Measurements from ENCODE around the gene ZNF334. TPM values are rescaled to one million over a fixed set of nuclear protein-coding genes. Genes with fewer than 3 reads are reported as not detected.
A peak's percentile ranks its signal among the peaks of the same experiment; 100 is the strongest.

ZNF334 gene
- polyA plus RNA-seq, 2 of the 4 experiments (the other 2 are of a cell fraction) = not detected

DNA sequence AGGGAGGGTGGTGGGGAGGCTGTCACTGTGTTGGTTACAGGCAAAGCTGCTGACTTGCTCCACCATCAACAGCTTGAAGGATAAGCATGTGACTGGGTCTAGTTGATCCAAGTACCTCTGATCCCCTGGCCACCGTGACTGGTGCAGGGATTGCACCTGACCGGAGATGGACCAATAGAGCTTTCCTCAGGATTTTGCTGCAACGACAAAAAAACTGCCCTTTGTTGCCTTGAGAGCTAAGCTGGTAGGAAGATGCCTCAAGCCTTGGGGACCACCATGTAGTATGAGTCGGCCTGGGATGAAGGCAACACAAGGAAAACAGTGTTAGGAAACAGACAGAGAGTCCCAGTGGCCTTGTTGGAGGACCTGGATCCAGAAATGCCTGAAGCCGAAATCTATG, 35.3 kb upstream of the ZNF334 start:
- CTCF ChIA-PET = interaction anchor here (1.1 to 5.0 kb wide), 2 partner anchors 13 to 28 kb away, joined by 3 to 21 read pairs; no protein-coding TSS in a partner anchor

DNA sequence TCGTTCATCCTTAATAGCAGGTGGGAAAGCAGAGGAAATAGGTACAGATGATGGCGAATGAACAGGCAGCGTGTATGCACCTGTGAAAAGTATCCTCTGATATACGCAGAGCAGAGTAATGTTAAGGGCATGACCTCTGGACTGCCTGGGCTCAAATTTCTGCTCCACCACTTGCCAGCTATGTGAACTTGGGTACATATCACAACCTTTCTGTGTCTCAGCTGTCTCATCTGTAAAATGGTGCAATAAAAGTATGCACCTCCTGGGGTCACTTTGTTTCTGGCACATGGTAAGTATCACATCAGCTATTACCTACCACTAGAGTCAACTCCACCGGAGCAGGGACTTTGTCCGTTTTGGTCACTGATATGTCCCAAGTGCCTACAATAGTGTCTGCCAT, 34.6 kb upstream of the ZNF334 start:
- ATAC-seq (no peak), FAIRE-seq (no peak), DNase-seq (ENCODE audit: low read depth in 1 of 2, low spot score in 1 of 2) (no peak)
- POLR2A ChIA-PET = no interaction called here
- Histone ChIP-seq H3K4me3 (no peak overlapping the region), H3K4me2 (no peak overlapping the region), H3K4me1 (no peaks in the 10 kb centered on the region), H3K27ac (no peak overlapping the region), H3K9me3 (no peaks in the 10 kb centered on the region)
- TF ChIP-seq BHLHE40 (IDR thresholded peaks at IDR 0.05; ENCODE audit: low read depth, low read length) (no peak), CHD2 (IDR thresholded peaks at IDR 0.05; ENCODE audit: low read length, partially characterized antibody) (no peak), RAD21 (conservative IDR thresholded peaks at IDR 0.05 in 1 of 2, IDR thresholded peaks at IDR 0.05 in 1 of 2) (no peak), MAFK (IDR thresholded peaks at IDR 0.05; ENCODE audit: partially characterized antibody) (no peak), EHMT2 (IDR thresholded peaks at IDR 0.05; ENCODE audit: low read depth) (no peak), CHD4 (IDR thresholded peaks at IDR 0.05; ENCODE audit: borderline replicate concordance) (no peak), HDAC2 (IDR thresholded peaks at IDR 0.05) (no peak), ESRRA (IDR thresholded peaks at IDR 0.05; ENCODE audit: borderline replicate concordance, low read length) (no peak), RFX5 (IDR thresholded peaks at IDR 0.05) (no peak), NR3C1 (IDR thresholded peaks at IDR 0.05) (no peak), HEYL (CRISPR knock-in tag; IDR thresholded peaks at IDR 0.05) (no peak)
- TF ChIP-seq, protein P1, sequence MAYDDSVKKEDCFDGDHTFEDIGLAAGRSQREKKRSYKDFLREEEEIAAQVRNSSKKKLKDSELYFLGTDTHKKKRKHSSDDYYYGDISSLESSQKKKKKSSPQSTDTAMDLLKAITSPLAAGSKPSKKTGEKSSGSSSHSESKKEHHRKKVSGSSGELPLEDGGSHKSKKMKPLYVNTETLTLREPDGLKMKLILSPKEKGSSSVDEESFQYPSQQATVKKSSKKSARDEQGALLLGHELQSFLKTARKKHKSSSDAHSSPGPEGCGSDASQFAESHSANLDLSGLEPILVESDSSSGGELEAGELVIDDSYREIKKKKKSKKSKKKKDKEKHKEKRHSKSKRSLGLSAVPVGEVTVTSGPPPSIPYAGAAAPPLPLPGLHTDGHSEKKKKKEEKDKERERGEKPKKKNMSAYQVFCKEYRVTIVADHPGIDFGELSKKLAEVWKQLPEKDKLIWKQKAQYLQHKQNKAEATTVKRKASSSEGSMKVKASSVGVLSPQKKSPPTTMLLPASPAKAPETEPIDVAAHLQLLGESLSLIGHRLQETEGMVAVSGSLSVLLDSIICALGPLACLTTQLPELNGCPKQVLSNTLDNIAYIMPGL (CRISPR knock-in tag; IDR thresholded peaks at IDR 0.05; ENCODE audit: borderline replicate concordance) = no peak
- TF ChIP-seq, protein P2, sequence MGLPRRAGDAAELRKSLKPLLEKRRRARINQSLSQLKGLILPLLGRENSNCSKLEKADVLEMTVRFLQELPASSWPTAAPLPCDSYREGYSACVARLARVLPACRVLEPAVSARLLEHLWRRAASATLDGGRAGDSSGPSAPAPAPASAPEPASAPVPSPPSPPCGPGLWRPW (IDR thresholded peaks at IDR 0.05) = no peak
- TF ChIP-seq, protein P3, sequence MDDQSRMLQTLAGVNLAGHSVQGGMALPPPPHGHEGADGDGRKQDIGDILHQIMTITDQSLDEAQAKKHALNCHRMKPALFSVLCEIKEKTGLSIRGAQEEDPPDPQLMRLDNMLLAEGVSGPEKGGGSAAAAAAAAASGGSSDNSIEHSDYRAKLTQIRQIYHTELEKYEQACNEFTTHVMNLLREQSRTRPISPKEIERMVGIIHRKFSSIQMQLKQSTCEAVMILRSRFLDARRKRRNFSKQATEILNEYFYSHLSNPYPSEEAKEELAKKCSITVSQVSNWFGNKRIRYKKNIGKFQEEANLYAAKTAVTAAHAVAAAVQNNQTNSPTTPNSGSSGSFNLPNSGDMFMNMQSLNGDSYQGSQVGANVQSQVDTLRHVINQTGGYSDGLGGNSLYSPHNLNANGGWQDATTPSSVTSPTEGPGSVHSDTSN (IDR thresholded peaks at IDR 0.05) = no peak
- TF ChIP-seq, protein P4, sequence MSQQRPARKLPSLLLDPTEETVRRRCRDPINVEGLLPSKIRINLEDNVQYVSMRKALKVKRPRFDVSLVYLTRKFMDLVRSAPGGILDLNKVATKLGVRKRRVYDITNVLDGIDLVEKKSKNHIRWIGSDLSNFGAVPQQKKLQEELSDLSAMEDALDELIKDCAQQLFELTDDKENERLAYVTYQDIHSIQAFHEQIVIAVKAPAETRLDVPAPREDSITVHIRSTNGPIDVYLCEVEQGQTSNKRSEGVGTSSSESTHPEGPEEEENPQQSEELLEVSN (IDR thresholded peaks at IDR 0.05; ENCODE audit: borderline replicate concordance, low read depth) = no peak
- TF ChIP-seq, protein P5, sequence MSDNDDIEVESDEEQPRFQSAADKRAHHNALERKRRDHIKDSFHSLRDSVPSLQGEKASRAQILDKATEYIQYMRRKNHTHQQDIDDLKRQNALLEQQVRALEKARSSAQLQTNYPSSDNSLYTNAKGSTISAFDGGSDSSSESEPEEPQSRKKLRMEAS (IDR thresholded peaks at IDR 0.05) = no peak
- TF ChIP-seq, protein P6, sequence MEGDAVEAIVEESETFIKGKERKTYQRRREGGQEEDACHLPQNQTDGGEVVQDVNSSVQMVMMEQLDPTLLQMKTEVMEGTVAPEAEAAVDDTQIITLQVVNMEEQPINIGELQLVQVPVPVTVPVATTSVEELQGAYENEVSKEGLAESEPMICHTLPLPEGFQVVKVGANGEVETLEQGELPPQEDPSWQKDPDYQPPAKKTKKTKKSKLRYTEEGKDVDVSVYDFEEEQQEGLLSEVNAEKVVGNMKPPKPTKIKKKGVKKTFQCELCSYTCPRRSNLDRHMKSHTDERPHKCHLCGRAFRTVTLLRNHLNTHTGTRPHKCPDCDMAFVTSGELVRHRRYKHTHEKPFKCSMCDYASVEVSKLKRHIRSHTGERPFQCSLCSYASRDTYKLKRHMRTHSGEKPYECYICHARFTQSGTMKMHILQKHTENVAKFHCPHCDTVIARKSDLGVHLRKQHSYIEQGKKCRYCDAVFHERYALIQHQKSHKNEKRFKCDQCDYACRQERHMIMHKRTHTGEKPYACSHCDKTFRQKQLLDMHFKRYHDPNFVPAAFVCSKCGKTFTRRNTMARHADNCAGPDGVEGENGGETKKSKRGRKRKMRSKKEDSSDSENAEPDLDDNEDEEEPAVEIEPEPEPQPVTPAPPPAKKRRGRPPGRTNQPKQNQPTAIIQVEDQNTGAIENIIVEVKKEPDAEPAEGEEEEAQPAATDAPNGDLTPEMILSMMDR (IDR thresholded peaks at IDR 0.05) = no peak
- WGBS (ENCODE audit: missing lambda C conversion rate) = 44% methylated on average over 6 of the region's 6 CpGs
- CTCF ChIA-PET = interaction anchor here (1.1 to 5.0 kb wide), 2 partner anchors 14 to 27 kb away, joined by 3 to 21 read pairs; no protein-coding TSS in a partner anchor

More for the DNA sequence above, 35.3 kb upstream of the ZNF334 start:
- TF ChIP-seq MAZ (IDR thresholded peaks at IDR 0.05; ENCODE audit: borderline replicate concordance, low read depth, low read length) (no peak), MAFK (IDR thresholded peaks at IDR 0.05; ENCODE audit: partially characterized antibody) (peak; percentile 66)
- POLR2A ChIA-PET = no interaction called here
- H3K27ac ChIP-seq = no peak overlapping the region
- FAIRE-seq = no peak
- 38% methylated on average over 5 of the region's 5 CpGs for WGBS (ENCODE audit: missing lambda C conversion rate)
- H3K4me2 ChIP-seq = no peak overlapping the region
- H3K9me3 ChIP-seq = no peaks in the 10 kb centered on the region
- no peaks in the 10 kb centered on the region for H3K4me1 ChIP-seq
- no peak for ATAC-seq
- no peak overlapping the region for H3K4me3 ChIP-seq
- DNase-seq (ENCODE audit: low read depth in 1 of 2, low spot score in 1 of 2) = no peak
